BLaER1 treated with 17β-estradiol and CSF1 and Interleukin-3, amounts not matched to agents 10 nM and 100 nM (cell line): ENCODE results near the gene ZSCAN5C.
"Not testable (repeated sequence)": the region's sequence is repeated elsewhere in the genome, so short reads cannot be mapped to it uniquely, and the experiment has no call there.

Experiments used
- H3K27ac ChIP-seq, 11 experiments: shearing (Covaris generic); formaldehyde crosslinking; 2 replicates each; pipeline ENCODE4 v1.8.1; 2022
- H3K27me3 ChIP-seq, 11 experiments: shearing (Covaris generic); formaldehyde crosslinking; 2 replicates each; pipeline ENCODE4 v1.8.1; 2022
- H3K36me3 ChIP-seq, 11 experiments: shearing (Covaris generic); formaldehyde crosslinking; 2 replicates each; pipeline ENCODE4 v1.8.1; 2022
- H3K4me1 ChIP-seq, 10 experiments: shearing (Covaris generic); formaldehyde crosslinking; 2 replicates each; pipeline ENCODE4 v1.8.1; 2022
- H3K4me2 ChIP-seq, 11 experiments: shearing (Covaris generic); formaldehyde crosslinking; 2 replicates each; pipeline ENCODE4 v1.8.1; 2022
- H3K4me3 ChIP-seq, 10 experiments: shearing (Covaris generic); formaldehyde crosslinking; 2 replicates each; pipeline ENCODE4 v1.8.1; 2022
- H3K9ac ChIP-seq, 11 experiments: shearing (Covaris generic); formaldehyde crosslinking; 2 replicates each; pipeline ENCODE4 v1.8.1; 2022
- H3K9me3 ChIP-seq, 11 experiments: shearing (Covaris generic); formaldehyde crosslinking; replicated peaks in 1 of 11; 2 replicates each; pipeline ENCODE4 v1.8.1; 2022
- H4K20me1 ChIP-seq, 11 experiments: shearing (Covaris generic); formaldehyde crosslinking; 2 replicates each; pipeline ENCODE4 v1.8.1; 2022
- Cebpa-rat ChIP-seq, 11 experiments: shearing (Covaris generic); IDR thresholded peaks; 2 replicates each; pipeline ENCODE4 v1.8.1; 2022

ZSCAN5C gene

DNA sequence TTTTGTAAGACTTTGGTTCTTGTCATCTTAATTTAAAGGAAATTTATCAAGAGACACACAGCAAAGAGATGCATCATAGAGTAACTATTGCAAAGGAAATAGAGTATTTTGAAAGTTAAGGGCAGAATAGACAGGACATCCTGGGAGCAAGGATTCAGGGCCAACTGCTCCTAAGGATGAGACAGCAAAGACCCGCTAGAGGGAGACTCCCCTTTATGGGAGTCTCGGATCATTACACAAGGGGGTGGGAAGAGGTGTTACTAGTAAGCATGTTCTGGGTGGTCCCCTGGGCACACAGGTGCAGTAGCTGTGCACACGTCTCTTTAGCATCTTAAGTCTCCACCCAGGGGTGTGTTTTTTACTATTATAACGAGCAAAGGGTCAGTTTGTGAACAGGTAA is 9.6 kb downstream of the ZSCAN5C start:
- no peaks in the 10 kb centered on the region for H3K36me3 ChIP-seq
- TF ChIP-seq Cebpa-rat (IDR thresholded peaks at IDR 0.05): no peak
- no peak overlapping the region for H3K9ac ChIP-seq
- H3K4me1 ChIP-seq: peaks cover 2 to 5% (median 3%) of the 10 kb centered on the region in 10 experiments; a peak in 19 of 20 replicates
- H3K27ac ChIP-seq: no peak overlapping the region
- no peaks in the 10 kb centered on the region for H3K9me3 ChIP-seq
- H3K4me3 ChIP-seq: no peak overlapping the region
- H4K20me1 ChIP-seq: no peaks in the 10 kb centered on the region
- no peak overlapping the region for H3K4me2 ChIP-seq
- 0 out of 22 replicates have a peak, but pooled peaks cover 0 to 2% (median 0%) of the 10 kb centered on the region in 11 experiments for H3K27me3 ChIP-seq

GRCh38 chr19:56217039-56217949 is 15.2 kb downstream of the ZSCAN5C start:
- peaks cover 0 to 14% (median 7%) of the 10 kb centered on the region in 11 experiments; a peak in 7 of 22 replicates for H3K36me3 ChIP-seq
- H3K4me2 ChIP-seq: peak overlapping the region; percentile 90 to 99 (median 94)
- no peaks in the 10 kb centered on the region for H3K9me3 ChIP-seq
- H3K9ac ChIP-seq: peak overlapping the region; percentile 41 to 73 (median 67)
- no peak for TF ChIP-seq Cebpa-rat (IDR thresholded peaks at IDR 0.05)
- H3K27ac ChIP-seq: peak overlapping the region in 10 of 11 experiments; percentile 6 to 62 (median 36); a peak in 14 of 22 replicates
- H3K27me3 ChIP-seq: peaks cover 5 to 14% (median 10%) of the 10 kb centered on the region in 11 experiments; a peak in 17 of 22 replicates
- no peaks in the 10 kb centered on the region for H4K20me1 ChIP-seq
- H3K4me3 ChIP-seq: peak overlapping the region; percentile 43 to 65 (median 54)
- peaks cover 12 to 18% (median 15%) of the 10 kb centered on the region in 10 experiments for H3K4me1 ChIP-seq

GRCh38 chr19:56218961-56219360 is 16.9 kb downstream of the ZSCAN5C start:
- TF ChIP-seq Cebpa-rat (IDR thresholded peaks at IDR 0.05): no peak
- no peaks in the 10 kb centered on the region for H3K9me3 ChIP-seq
- peaks cover 5 to 14% (median 10%) of the 10 kb centered on the region in 11 experiments; a peak in 17 of 22 replicates for H3K27me3 ChIP-seq
- H3K4me1 ChIP-seq: peaks cover 12 to 18% (median 15%) of the 10 kb centered on the region in 10 experiments
- no peak overlapping the region for H3K4me3 ChIP-seq
- no peak overlapping the region for H3K27ac ChIP-seq
- H3K4me2 ChIP-seq: no peak overlapping the region
- H3K9ac ChIP-seq: no peak overlapping the region
- H4K20me1 ChIP-seq: no peaks in the 10 kb centered on the region
- H3K36me3 ChIP-seq: peaks cover 0 to 18% (median 8%) of the 10 kb centered on the region in 11 experiments; a peak in 9 of 22 replicates

DNA sequence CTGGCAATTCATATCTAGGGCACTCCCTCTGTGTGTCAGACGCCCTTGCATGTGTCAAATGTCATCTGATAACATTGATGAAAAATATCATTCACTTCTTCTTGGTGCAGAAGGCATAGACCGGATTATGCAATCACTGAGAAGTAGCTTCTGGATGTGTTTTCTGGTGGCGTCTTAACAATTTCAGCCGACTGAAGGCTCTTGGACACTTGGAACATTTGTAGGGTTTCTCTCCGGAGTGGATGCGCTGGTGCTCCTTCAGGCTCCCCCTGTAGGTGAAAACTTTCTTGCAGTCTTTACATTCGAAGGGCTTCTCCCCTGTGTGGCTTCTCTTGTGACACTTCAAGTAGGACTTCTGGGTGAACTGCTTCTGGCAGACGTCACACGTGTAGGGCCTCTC is 19.4 kb downstream of the ZSCAN5C start:
- peak in 1 of 11 experiments; percentile 22; a peak in 1 of 22 replicates for TF ChIP-seq Cebpa-rat (IDR thresholded peaks at IDR 0.05)
- not testable (repeated sequence) for H4K20me1 ChIP-seq, H3K27ac ChIP-seq, H3K4me2 ChIP-seq, H3K9me3 ChIP-seq, H3K4me3 ChIP-seq, H3K9ac ChIP-seq
- Histone ChIP-seq H3K4me1 (peaks cover 12 to 16% (median 15%) of the 10 kb centered on the region in 10 experiments), H3K36me3 (peaks cover 0 to 18% (median 8%) of the 10 kb centered on the region in 11 experiments; a peak in 9 of 22 replicates), H3K27me3 (peaks cover 5 to 14% (median 10%) of the 10 kb centered on the region in 11 experiments; a peak in 17 of 22 replicates)

DNA sequence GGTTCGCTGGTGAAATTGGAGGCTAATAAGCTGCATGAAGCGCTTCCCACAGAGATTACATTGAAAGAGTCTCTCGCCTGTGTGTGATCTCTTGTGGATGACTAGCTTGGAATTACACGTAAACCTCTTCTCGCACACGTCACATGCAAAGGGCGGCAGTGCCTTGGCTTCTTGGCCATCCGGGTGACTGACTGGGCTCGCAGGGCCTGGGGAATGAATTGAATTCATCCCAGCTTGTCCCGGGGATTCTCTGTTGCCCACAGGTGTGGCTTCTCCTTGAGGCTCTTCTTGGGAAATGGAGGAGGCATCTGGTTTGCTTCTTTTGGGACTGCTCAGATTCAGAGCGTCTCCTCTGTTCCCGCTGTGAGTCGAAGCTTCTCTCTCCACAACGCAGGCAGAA is 19.8 kb downstream of the ZSCAN5C start:
- H3K27ac ChIP-seq: no peak overlapping the region
- H3K4me2 ChIP-seq: no peak overlapping the region
- H3K27me3 ChIP-seq: peaks cover 5 to 12% (median 9%) of the 10 kb centered on the region in 11 experiments; a peak in 17 of 22 replicates
- TF ChIP-seq Cebpa-rat (IDR thresholded peaks at IDR 0.05): no peak
- no peaks in the 10 kb centered on the region for H4K20me1 ChIP-seq
- no peaks in the 10 kb centered on the region for H3K9me3 ChIP-seq
- no peak overlapping the region for H3K9ac ChIP-seq
- peaks cover 9 to 12% (median 11%) of the 10 kb centered on the region in 10 experiments for H3K4me1 ChIP-seq
- H3K4me3 ChIP-seq: no peak overlapping the region
- H3K36me3 ChIP-seq: peaks cover 0 to 18% (median 8%) of the 10 kb centered on the region in 11 experiments; a peak in 9 of 22 replicates

- Histone ChIP-seq H3K36me3 (peaks cover 0 to 18% (median 8%) of the 10 kb centered on the region in 11 experiments; a peak in 9 of 22 replicates), H3K9ac (no peak overlapping the region), H3K4me3 (no peak overlapping the region), H3K4me2 (no peak overlapping the region), H4K20me1 (no peaks in the 10 kb centered on the region), H3K4me1 (peaks cover 0 to 2% (median under 1%) of the 10 kb centered on the region in 10 experiments; a peak in 12 of 20 replicates), H3K9me3 (no peaks in the 10 kb centered on the region), H3K27ac (no peak overlapping the region), H3K27me3 (peaks cover 0 to 3% (median 2%) of the 10 kb centered on the region in 11 experiments; a peak in 15 of 22 replicates)
- no peak for TF ChIP-seq Cebpa-rat (IDR thresholded peaks at IDR 0.05)
These were observed 20.8 kb downstream of the ZSCAN5C start for GRCh38 chr19:56222901-56223300.

DNA sequence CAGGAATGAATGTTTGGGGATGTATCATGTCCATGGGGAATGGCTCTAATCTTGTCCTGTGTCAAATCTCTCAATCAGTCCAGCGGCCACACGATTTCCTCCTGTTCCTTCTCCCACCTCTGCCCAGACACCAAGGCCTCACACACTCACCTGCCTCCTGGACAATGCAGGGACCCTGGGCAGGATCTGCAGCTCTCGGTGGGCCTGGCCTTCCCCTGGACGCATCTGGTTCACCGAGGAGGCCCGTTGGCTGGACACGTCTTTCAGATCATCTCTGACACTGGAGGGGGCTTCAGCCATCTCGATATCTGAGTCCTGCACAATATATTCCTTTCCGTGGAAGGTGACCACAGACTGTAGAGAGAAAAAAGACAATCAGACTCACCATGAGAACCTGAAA is 21.4 kb downstream of the ZSCAN5C start:
- Histone ChIP-seq H3K27me3 (no peaks in the 10 kb centered on the region), H4K20me1 (no peaks in the 10 kb centered on the region), H3K9me3 (no peaks in the 10 kb centered on the region), H3K9ac (no peak overlapping the region), H3K36me3 (peaks cover 0 to 18% (median 8%) of the 10 kb centered on the region in 11 experiments; a peak in 9 of 22 replicates), H3K4me1 (no peaks in the 10 kb centered on the region), H3K4me2 (no peak overlapping the region), H3K4me3 (no peak overlapping the region), H3K27ac (no peak overlapping the region)
- TF ChIP-seq Cebpa-rat (IDR thresholded peaks at IDR 0.05): no peak

GRCh38 chr19:56245121-56245740 is 43.2 kb downstream of the ZSCAN5C start:
- no peak for TF ChIP-seq Cebpa-rat (IDR thresholded peaks at IDR 0.05)
- Histone ChIP-seq H4K20me1 (no peaks in the 10 kb centered on the region), H3K4me3 (no peak overlapping the region), H3K9ac (no peak overlapping the region), H3K4me1 (no peaks in the 10 kb centered on the region), H3K9me3 (no peaks in the 10 kb centered on the region), H3K27me3 (no peaks in the 10 kb centered on the region), H3K4me2 (no peak overlapping the region), H3K27ac (no peak overlapping the region), H3K36me3 (no peaks in the 10 kb centered on the region)

DNA sequence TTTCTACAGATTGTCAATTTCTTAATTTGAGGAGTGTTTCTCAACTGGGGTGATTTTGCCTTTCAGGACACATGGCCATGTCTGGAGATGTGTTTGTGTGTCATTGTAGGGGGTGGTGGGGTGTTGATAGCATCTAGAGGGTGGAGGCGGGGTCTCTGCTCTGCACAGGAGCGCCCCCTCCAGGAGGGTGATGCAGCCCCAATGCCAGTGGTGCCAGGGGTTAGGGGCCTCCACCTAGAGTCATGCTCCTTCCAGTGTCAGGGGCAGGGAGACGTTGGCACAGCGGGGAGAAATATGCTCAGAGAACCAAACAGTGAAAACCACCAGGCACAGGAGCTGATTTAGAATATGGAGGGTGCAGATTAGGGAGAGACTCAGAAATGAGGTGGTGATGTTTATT is 43.7 kb downstream of the ZSCAN5C start:
- not testable (repeated sequence) for H3K36me3 ChIP-seq, H3K9ac ChIP-seq, H3K27me3 ChIP-seq, H4K20me1 ChIP-seq, H3K4me3 ChIP-seq, H3K9me3 ChIP-seq, H3K27ac ChIP-seq, H3K4me2 ChIP-seq, H3K4me1 ChIP-seq

DNA sequence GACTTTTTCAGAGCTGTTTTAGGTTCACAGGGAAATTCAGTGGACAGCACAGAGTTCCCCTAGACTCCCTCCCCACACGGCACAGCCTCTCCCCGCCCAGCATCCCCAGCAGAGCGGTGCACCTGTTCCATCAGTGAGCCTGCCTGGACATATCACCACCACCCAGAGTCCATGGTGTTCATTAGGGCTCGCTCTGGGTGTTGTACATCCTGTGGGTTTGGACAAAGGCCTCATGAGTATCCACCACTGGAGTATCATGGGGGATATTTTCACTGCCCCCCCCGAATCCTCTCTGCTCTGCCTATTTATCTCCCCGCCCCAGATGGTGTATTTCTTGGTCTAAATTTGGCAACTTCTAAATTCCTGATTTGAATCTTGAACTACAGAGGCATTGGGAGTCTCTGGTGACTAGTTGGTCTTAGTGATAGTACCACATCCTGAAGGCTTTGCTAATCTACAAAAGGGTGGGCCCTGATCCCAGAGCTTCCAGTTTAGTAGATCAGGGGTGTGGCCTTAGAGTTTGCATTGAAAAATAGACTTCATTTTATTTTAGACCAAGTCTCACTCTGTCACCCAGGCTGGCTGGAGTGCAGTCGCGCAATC is 46.8 kb downstream of the ZSCAN5C start:
- not testable (repeated sequence) for H3K36me3 ChIP-seq, H3K4me3 ChIP-seq, H3K27me3 ChIP-seq, H3K9ac ChIP-seq, H3K27ac ChIP-seq, H4K20me1 ChIP-seq, H3K4me1 ChIP-seq, H3K4me2 ChIP-seq, H3K9me3 ChIP-seq
